Measurements from ENCODE around the gene P2RY12.
A peak's percentile ranks its signal among the peaks of the same experiment; 100 is the strongest.

The P2RY12 gene

GRCh38 chr3:151350656-151351055 is 33.9 kb downstream of the P2RY12 start:
- H3K27ac ChIP-seq (ENCODE audit: low read depth, low read length), result no peak overlapping the region

GRCh38 chr3:151347432-151347831 is 37.1 kb downstream of the P2RY12 start:
- Histone ChIP-seq H3K36me3 (ENCODE audit: insufficient read depth, low read length) (no peaks in the 10 kb centered on the region), H3K4me3 (ENCODE audit: low read depth, low read length) (no peak overlapping the region), H3K4me1 (ENCODE audit: control insufficient read depth, insufficient read depth, low read length, unreplicated experiment) (no peaks in the 10 kb centered on the region), H3K27ac (ENCODE audit: low read depth, low read length) (no peak overlapping the region), H3K27me3 (ENCODE audit: insufficient read depth, low read length) (no peaks in the 10 kb centered on the region), H2AFZ (ENCODE audit: low read length, unreplicated experiment) (no peak overlapping the region), H3K79me2 (ENCODE audit: control insufficient read depth, insufficient read depth, low read length, unreplicated experiment) (no peaks in the 10 kb centered on the region)

More at GRCh38 chr3:151350656-151351055, 33.9 kb downstream of the P2RY12 start:
- H3K4me1 ChIP-seq (ENCODE audit: control insufficient read depth, insufficient read depth, low read length, unreplicated experiment), result no peaks in the 10 kb centered on the region
- H3K36me3 ChIP-seq (ENCODE audit: insufficient read depth, low read length), result no peaks in the 10 kb centered on the region
- no peak overlapping the region for H2AFZ ChIP-seq (ENCODE audit: low read length, unreplicated experiment)
- no peaks in the 10 kb centered on the region for H3K79me2 ChIP-seq (ENCODE audit: control insufficient read depth, insufficient read depth, low read length, unreplicated experiment)
- no peaks in the 10 kb centered on the region for H3K27me3 ChIP-seq (ENCODE audit: insufficient read depth, low read length)
- H3K4me3 ChIP-seq (ENCODE audit: low read depth, low read length), result no peak overlapping the region

GRCh38 chr3:151346292-151346691 is 38.3 kb downstream of the P2RY12 start:
- no peaks in the 10 kb centered on the region for H3K27me3 ChIP-seq (ENCODE audit: insufficient read depth, low read length)
- H3K4me1 ChIP-seq (ENCODE audit: control insufficient read depth, insufficient read depth, low read length, unreplicated experiment), result no peaks in the 10 kb centered on the region
- no peaks in the 10 kb centered on the region for H3K36me3 ChIP-seq (ENCODE audit: insufficient read depth, low read length)
- peak overlapping the region; percentile 28; the same call in 1 of the 2 replicates for H3K27ac ChIP-seq (ENCODE audit: low read depth, low read length)
- no peaks in the 10 kb centered on the region for H3K79me2 ChIP-seq (ENCODE audit: control insufficient read depth, insufficient read depth, low read length, unreplicated experiment)
- peak overlapping the region; percentile 52 for H3K4me3 ChIP-seq (ENCODE audit: low read depth, low read length)
- H2AFZ ChIP-seq (ENCODE audit: low read length, unreplicated experiment), result peak overlapping the region; percentile 78

- peak overlapping the region; percentile 28; the same call in 1 of the 2 replicates for H3K27ac ChIP-seq (ENCODE audit: low read depth, low read length)
- H3K4me3 ChIP-seq (ENCODE audit: low read depth, low read length), result peak overlapping the region; percentile 52
- no peaks in the 10 kb centered on the region for H3K27me3 ChIP-seq (ENCODE audit: insufficient read depth, low read length)
- no peaks in the 10 kb centered on the region for H3K79me2 ChIP-seq (ENCODE audit: control insufficient read depth, insufficient read depth, low read length, unreplicated experiment)
- no peaks in the 10 kb centered on the region for H3K4me1 ChIP-seq (ENCODE audit: control insufficient read depth, insufficient read depth, low read length, unreplicated experiment)
- peak overlapping the region; percentile 78 for H2AFZ ChIP-seq (ENCODE audit: low read length, unreplicated experiment)
- H3K36me3 ChIP-seq (ENCODE audit: insufficient read depth, low read length), result no peaks in the 10 kb centered on the region
Measured at GRCh38 chr3:151345859-151346258, 38.7 kb downstream of the P2RY12 start.

GRCh38 chr3:151331696-151332095 is 52.9 kb downstream of the P2RY12 start:
- Histone ChIP-seq H3K36me3 (ENCODE audit: insufficient read depth, low read length) (no peaks in the 10 kb centered on the region), H3K27me3 (ENCODE audit: insufficient read depth, low read length) (no peaks in the 10 kb centered on the region), H3K27ac (ENCODE audit: low read depth, low read length) (no peak overlapping the region), H3K79me2 (ENCODE audit: control insufficient read depth, insufficient read depth, low read length, unreplicated experiment) (no peaks in the 10 kb centered on the region), H3K4me1 (ENCODE audit: control insufficient read depth, insufficient read depth, low read length, unreplicated experiment) (peaks cover 17% of the 10 kb centered on the region), H3K4me3 (ENCODE audit: low read depth, low read length) (no peak overlapping the region), H2AFZ (ENCODE audit: low read length, unreplicated experiment) (peak overlapping the region; percentile 14)

- H3K79me2 ChIP-seq (ENCODE audit: control insufficient read depth, insufficient read depth, low read length, unreplicated experiment), result no peaks in the 10 kb centered on the region
- H2AFZ ChIP-seq (ENCODE audit: low read length, unreplicated experiment), result no peak overlapping the region
- H3K27ac ChIP-seq (ENCODE audit: low read depth, low read length), result no peak overlapping the region
- no peaks in the 10 kb centered on the region for H3K36me3 ChIP-seq (ENCODE audit: insufficient read depth, low read length)
- no peak overlapping the region for H3K4me3 ChIP-seq (ENCODE audit: low read depth, low read length)
- H3K27me3 ChIP-seq (ENCODE audit: insufficient read depth, low read length), result no peaks in the 10 kb centered on the region
- H3K4me1 ChIP-seq (ENCODE audit: control insufficient read depth, insufficient read depth, low read length, unreplicated experiment), result peaks cover 17% of the 10 kb centered on the region
Measured at GRCh38 chr3:151330899-151331298, 53.7 kb downstream of the P2RY12 start.

GRCh38 chr3:151330379-151330778 is 54.2 kb downstream of the P2RY12 start:
- peaks cover 17% of the 10 kb centered on the region for H3K4me1 ChIP-seq (ENCODE audit: control insufficient read depth, insufficient read depth, low read length, unreplicated experiment)
- H3K27me3 ChIP-seq (ENCODE audit: insufficient read depth, low read length), result no peaks in the 10 kb centered on the region
- no peak overlapping the region for H2AFZ ChIP-seq (ENCODE audit: low read length, unreplicated experiment)
- H3K4me3 ChIP-seq (ENCODE audit: low read depth, low read length), result no peak overlapping the region
- no peak overlapping the region for H3K27ac ChIP-seq (ENCODE audit: low read depth, low read length)
- no peaks in the 10 kb centered on the region for H3K36me3 ChIP-seq (ENCODE audit: insufficient read depth, low read length)
- no peaks in the 10 kb centered on the region for H3K79me2 ChIP-seq (ENCODE audit: control insufficient read depth, insufficient read depth, low read length, unreplicated experiment)

- Histone ChIP-seq H3K27me3 (ENCODE audit: insufficient read depth, low read length) (no peaks in the 10 kb centered on the region), H3K4me1 (ENCODE audit: control insufficient read depth, insufficient read depth, low read length, unreplicated experiment) (peaks cover 17% of the 10 kb centered on the region), H3K27ac (ENCODE audit: low read depth, low read length) (no peak within 1 kb of the TSS), H2AFZ (ENCODE audit: low read length, unreplicated experiment) (peak within 1 kb of the TSS; percentile 74), H3K4me3 (ENCODE audit: low read depth, low read length) (peak within 1 kb of the TSS; percentile 44), H3K79me2 (ENCODE audit: control insufficient read depth, insufficient read depth, low read length, unreplicated experiment) (no peaks in the 10 kb centered on the region), H3K36me3 (ENCODE audit: insufficient read depth, low read length) (no peaks in the 10 kb centered on the region)
Measured at GRCh38 chr3:151329363-151329762, 55.2 kb downstream of the P2RY12 start, which contains the start of gene P2RY13. Gene P2RY13, minus strand, starts transcription at chr3:151329549. Its CDS starts 21 bp downstream, at chr3:151329528.

- Histone ChIP-seq H3K4me1 (ENCODE audit: control insufficient read depth, insufficient read depth, low read length, unreplicated experiment) (peaks cover 17% of the 10 kb centered on the region), H2AFZ (ENCODE audit: low read length, unreplicated experiment) (peak overlapping the region; percentile 74), H3K79me2 (ENCODE audit: control insufficient read depth, insufficient read depth, low read length, unreplicated experiment) (no peaks in the 10 kb centered on the region), H3K27ac (ENCODE audit: low read depth, low read length) (no peak overlapping the region), H3K4me3 (ENCODE audit: low read depth, low read length) (peak overlapping the region; percentile 44), H3K36me3 (ENCODE audit: insufficient read depth, low read length) (no peaks in the 10 kb centered on the region), H3K27me3 (ENCODE audit: insufficient read depth, low read length) (no peaks in the 10 kb centered on the region)
Measured at GRCh38 chr3:151328298-151328995, 56.1 kb downstream of the P2RY12 start.

- Histone ChIP-seq H3K79me2 (ENCODE audit: control insufficient read depth, insufficient read depth, low read length, unreplicated experiment) (no peaks in the 10 kb centered on the region), H3K4me1 (ENCODE audit: control insufficient read depth, insufficient read depth, low read length, unreplicated experiment) (peaks cover 17% of the 10 kb centered on the region), H3K4me3 (ENCODE audit: low read depth, low read length) (peak overlapping the region; percentile 44; the same call in 1 of the 2 replicates), H3K27ac (ENCODE audit: low read depth, low read length) (no peak overlapping the region), H3K27me3 (ENCODE audit: insufficient read depth, low read length) (no peaks in the 10 kb centered on the region), H3K36me3 (ENCODE audit: insufficient read depth, low read length) (no peaks in the 10 kb centered on the region), H2AFZ (ENCODE audit: low read length, unreplicated experiment) (peak overlapping the region; percentile 95)
Measured at GRCh38 chr3:151327571-151328198, 56.9 kb downstream of the P2RY12 start.

GRCh38 chr3:151322511-151322910 is 62.0 kb downstream of the P2RY12 start:
- peaks cover 40% of the 10 kb centered on the region for H3K4me1 ChIP-seq (ENCODE audit: control insufficient read depth, insufficient read depth, low read length, unreplicated experiment)
- H3K27ac ChIP-seq (ENCODE audit: low read depth, low read length), result no peak overlapping the region

More at GRCh38 chr3:151322511-151322910, 62.0 kb downstream of the P2RY12 start:
- Histone ChIP-seq H2AFZ (ENCODE audit: low read length, unreplicated experiment) (no peak overlapping the region), H3K79me2 (ENCODE audit: control insufficient read depth, insufficient read depth, low read length, unreplicated experiment) (no peaks in the 10 kb centered on the region), H3K27me3 (ENCODE audit: insufficient read depth, low read length) (no peaks in the 10 kb centered on the region), H3K4me3 (ENCODE audit: low read depth, low read length) (no peak overlapping the region), H3K36me3 (ENCODE audit: insufficient read depth, low read length) (no peaks in the 10 kb centered on the region)

All from ACC112 (cell line).